HepG2 (cell line): ENCODE results near the gene FAM169A. TPM values are rescaled to one million over a fixed set of nuclear protein-coding genes. Genes with fewer than 3 reads are reported as not detected.

Source experiments
- BRD4 ChIP-seq: sonication (generic); formaldehyde crosslinking; IDR thresholded peaks from 2 replicates; pipeline ENCODE4 v1.4.0; 2020; ENCODE audit warnings: missing genetic modification reagents
- CREB1 ChIP-seq, 2 experiments: fragments of 450-650 bp in 1 of 2; IDR thresholded peaks; 2 replicates each; pipeline ENCODE4 v1.6.1; 2016 to 2017; ENCODE audit warnings: control low read depth in 1 of 2, mild to moderate bottlenecking in 1 of 2, missing compliant biosample characterization in 1 of 2, missing genetic modification characterization in 1 of 2
- HOMEZ ChIP-seq: IDR thresholded peaks from 2 replicates; pipeline ENCODE4 v1.6.1; 2016; ENCODE audit warnings: low read depth
- MLXIP ChIP-seq: sonication (generic); formaldehyde crosslinking; IDR thresholded peaks from 2 replicates; pipeline ENCODE4 v1.9.0; 2021; ENCODE audit warnings: missing genetic modification reagents, borderline replicate concordance
- NCOA5 ChIP-seq: sonication (generic); formaldehyde crosslinking; IDR thresholded peaks from 2 replicates; pipeline ENCODE4 v1.4.0; 2020; ENCODE audit warnings: missing genetic modification reagents
- TOE1 ChIP-seq: sonication (generic); formaldehyde crosslinking; IDR thresholded peaks from 2 replicates; pipeline ENCODE4 v1.4.0; 2020; ENCODE audit warnings: mild to moderate bottlenecking, missing genetic modification reagents
- ZNF44 ChIP-seq: sonication (generic); formaldehyde crosslinking; IDR thresholded peaks from 2 replicates; pipeline ENCODE4 v1.5.1; 2020; ENCODE audit warnings: mild to moderate bottlenecking, missing genetic modification reagents
- ZNF530 ChIP-seq: sonication (generic); formaldehyde crosslinking; IDR thresholded peaks from 2 replicates; pipeline ENCODE4 v1.5.0; 2020; ENCODE audit warnings: low read depth, mild to moderate bottlenecking, missing genetic modification reagents
- polyA plus RNA-seq, 8 experiments: library from polyadenylated mRNA; depleted of rRNA in 3 of 8; stranded (reverse) in 7 of 8; unstranded in 1 of 8; fragments of >200 nt; fragmentation: Illumina TruSeq in 4 of 8; extraction: Trizol in 4 of 8; gene quantifications; 2 replicates each; pipeline versions ENCODE4 v1.2.1 to v1.2.3, GENCODE V29; 2011 to 2016; ENCODE audit warnings: low read depth in 4 of 8, missing spikeins in 1 of 8, mixed read lengths in 1 of 8; ENCODE audit not compliant: insufficient read depth in 1 of 8
- total RNA-seq, 5 experiments: library from RNA; depleted of rRNA; stranded (reverse); fragments of >200 nt; fragmentation: Illumina TruSeq; extraction: Trizol; gene quantifications; 2 replicates each; pipeline ENCODE4 v1.2.3, GENCODE V29; 2016; ENCODE audit warnings: low read depth in 1 of 5
- TF ChIP-seq, protein P1 (sequence below): IDR thresholded peaks from 2 replicates; pipeline ENCODE4 v1.6.1; 2016; ENCODE audit warnings: control low read depth
- TF ChIP-seq, protein P2 (sequence below): sonication (generic); formaldehyde crosslinking; IDR thresholded peaks from 2 replicates; pipeline ENCODE4 v1.8.1; 2023; ENCODE audit warnings: mild to moderate bottlenecking, moderate library complexity, missing genetic modification reagents
- TF ChIP-seq, protein P3 (sequence below): sonication (generic); formaldehyde crosslinking; IDR thresholded peaks from 2 replicates; pipeline ENCODE4 v1.9.0; 2021; ENCODE audit warnings: mild to moderate bottlenecking, missing genetic modification reagents

Gene FAM169A
- total and polyA plus RNA-seq, 2 of the 13 experiments (the other 11 are each of a cell fraction or from before 2014, with no cell fraction given) = 21.1 to 110 TPM

- TF ChIP-seq HOMEZ (CRISPR knock-in tag) (peak; percentile 48), MLXIP (no peak), NCOA5 (no peak), ZNF44 (CRISPR knock-in tag) (no peak), ZNF530 (CRISPR knock-in tag) (no peak), CREB1 (IDR thresholded peaks at IDR 0.05) (no peak), CREB1 (CRISPR knock-in tag; IDR thresholded peaks at IDR 0.05) (no peak), BRD4 (CRISPR knock-in tag) (no peak), TOE1 (CRISPR knock-in tag) (no peak)
- TF ChIP-seq, protein P1, sequence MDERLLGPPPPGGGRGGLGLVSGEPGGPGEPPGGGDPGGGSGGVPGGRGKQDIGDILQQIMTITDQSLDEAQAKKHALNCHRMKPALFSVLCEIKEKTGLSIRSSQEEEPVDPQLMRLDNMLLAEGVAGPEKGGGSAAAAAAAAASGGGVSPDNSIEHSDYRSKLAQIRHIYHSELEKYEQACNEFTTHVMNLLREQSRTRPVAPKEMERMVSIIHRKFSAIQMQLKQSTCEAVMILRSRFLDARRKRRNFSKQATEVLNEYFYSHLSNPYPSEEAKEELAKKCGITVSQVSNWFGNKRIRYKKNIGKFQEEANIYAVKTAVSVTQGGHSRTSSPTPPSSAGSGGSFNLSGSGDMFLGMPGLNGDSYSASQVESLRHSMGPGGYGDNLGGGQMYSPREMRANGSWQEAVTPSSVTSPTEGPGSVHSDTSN (CRISPR knock-in tag) = no peak
- TF ChIP-seq, protein P2, sequence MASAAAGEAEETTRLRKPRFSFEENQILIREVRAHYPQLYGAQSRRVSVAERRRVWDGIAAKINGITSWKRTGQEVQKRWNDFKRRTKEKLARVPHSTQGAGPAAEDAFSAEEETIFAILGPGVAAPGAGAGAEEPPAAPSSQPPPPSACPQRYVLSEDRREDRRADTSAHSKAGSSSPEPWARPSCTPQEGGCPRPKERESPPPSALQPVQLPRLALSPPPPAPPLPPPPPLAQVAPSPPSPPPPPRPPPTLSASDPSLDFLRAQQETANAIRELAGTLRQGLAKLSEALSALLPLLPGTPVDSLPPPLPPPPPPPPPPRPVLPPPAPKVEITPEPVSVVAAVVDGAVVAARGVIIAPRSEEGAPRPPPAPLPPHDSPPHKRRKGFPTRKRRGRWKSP (CRISPR knock-in tag) = no peak
- TF ChIP-seq, protein P3, sequence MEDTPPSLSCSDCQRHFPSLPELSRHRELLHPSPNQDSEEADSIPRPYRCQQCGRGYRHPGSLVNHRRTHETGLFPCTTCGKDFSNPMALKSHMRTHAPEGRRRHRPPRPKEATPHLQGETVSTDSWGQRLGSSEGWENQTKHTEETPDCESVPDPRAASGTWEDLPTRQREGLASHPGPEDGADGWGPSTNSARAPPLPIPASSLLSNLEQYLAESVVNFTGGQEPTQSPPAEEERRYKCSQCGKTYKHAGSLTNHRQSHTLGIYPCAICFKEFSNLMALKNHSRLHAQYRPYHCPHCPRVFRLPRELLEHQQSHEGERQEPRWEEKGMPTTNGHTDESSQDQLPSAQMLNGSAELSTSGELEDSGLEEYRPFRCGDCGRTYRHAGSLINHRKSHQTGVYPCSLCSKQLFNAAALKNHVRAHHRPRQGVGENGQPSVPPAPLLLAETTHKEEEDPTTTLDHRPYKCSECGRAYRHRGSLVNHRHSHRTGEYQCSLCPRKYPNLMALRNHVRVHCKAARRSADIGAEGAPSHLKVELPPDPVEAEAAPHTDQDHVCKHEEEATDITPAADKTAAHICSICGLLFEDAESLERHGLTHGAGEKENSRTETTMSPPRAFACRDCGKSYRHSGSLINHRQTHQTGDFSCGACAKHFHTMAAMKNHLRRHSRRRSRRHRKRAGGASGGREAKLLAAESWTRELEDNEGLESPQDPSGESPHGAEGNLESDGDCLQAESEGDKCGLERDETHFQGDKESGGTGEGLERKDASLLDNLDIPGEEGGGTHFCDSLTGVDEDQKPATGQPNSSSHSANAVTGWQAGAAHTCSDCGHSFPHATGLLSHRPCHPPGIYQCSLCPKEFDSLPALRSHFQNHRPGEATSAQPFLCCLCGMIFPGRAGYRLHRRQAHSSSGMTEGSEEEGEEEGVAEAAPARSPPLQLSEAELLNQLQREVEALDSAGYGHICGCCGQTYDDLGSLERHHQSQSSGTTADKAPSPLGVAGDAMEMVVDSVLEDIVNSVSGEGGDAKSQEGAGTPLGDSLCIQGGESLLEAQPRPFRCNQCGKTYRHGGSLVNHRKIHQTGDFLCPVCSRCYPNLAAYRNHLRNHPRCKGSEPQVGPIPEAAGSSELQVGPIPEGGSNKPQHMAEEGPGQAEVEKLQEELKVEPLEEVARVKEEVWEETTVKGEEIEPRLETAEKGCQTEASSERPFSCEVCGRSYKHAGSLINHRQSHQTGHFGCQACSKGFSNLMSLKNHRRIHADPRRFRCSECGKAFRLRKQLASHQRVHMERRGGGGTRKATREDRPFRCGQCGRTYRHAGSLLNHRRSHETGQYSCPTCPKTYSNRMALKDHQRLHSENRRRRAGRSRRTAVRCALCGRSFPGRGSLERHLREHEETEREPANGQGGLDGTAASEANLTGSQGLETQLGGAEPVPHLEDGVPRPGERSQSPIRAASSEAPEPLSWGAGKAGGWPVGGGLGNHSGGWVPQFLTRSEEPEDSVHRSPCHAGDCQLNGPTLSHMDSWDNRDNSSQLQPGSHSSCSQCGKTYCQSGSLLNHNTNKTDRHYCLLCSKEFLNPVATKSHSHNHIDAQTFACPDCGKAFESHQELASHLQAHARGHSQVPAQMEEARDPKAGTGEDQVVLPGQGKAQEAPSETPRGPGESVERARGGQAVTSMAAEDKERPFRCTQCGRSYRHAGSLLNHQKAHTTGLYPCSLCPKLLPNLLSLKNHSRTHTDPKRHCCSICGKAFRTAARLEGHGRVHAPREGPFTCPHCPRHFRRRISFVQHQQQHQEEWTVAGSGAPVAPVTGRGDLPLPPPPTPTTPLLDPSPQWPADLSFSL (CRISPR knock-in tag) = no peak
Measured at GRCh38 chr5:74877624-74878304, 11.6 kb upstream of the FAM169A start (continued).
